Lower leg skin (tissue), 4 donors: ENCODE results near the gene DGUOK. TPM values are rescaled to one million over a fixed set of nuclear protein-coding genes. Genes with fewer than 3 reads are reported as not detected.

Experiments used
- DNase-seq, 2 donors: peaks; one replicate each; pipeline ENCODE4 v3.0.0-alpha.2; 2019; ENCODE audit warnings: low spot score in 2 of 2
- H3K4me3 ChIP-seq: fragments of 200-600 bp; sonication (generic); 2 replicates; pipeline ENCODE4 v1.5.1; 2017; ENCODE audit warnings: mild to moderate bottlenecking, low read depth; ENCODE audit not compliant: poor library complexity, severe bottlenecking
- CTCF ChIP-seq, 3 donors: fragments of 450-650 bp; IDR thresholded peaks; one replicate each; pipeline ENCODE4 v1.5.1; 2016; ENCODE audit warnings: antibody characterized with exemption in 3 of 3, mild to moderate bottlenecking in 3 of 3, moderate library complexity in 2 of 3
- POLR2A ChIP-seq, 2 donors: fragments of 450-650 bp; IDR thresholded peaks; one replicate each; pipeline ENCODE4 v1.6.1; 2016 to 2017; ENCODE audit warnings: antibody characterized with exemption in 2 of 2, mild to moderate bottlenecking in 1 of 2, moderate library complexity in 1 of 2
- WGBS, 2 donors: methylation state at CpG; one replicate each; pipeline ENCODE4 v1.1.5; 2018; 5-methylcytosine and 5-hydroxymethylcytosine counted together
- intact Hi-C: fragments of 100-400 bp; cut with DNase I; formaldehyde crosslinking; loops from one replicate; pipeline ENCODE4 v1.15.0; 2023; ENCODE audit warnings: low total_unique reads
- total RNA-seq, 4 donors: library from RNA; depleted of rRNA; stranded (reverse); fragments of >200 nt; gene quantifications; one replicate each; pipeline ENCODE4 v1.1.0, GENCODE V29; 2016

The DGUOK gene
- total RNA-seq, 4 donors from 2014 or later, result 34.4 to 73.2 (median 48.0) TPM

- intact Hi-C loops, result no loop called here
- no peak for DNase-seq
- H3K4me3 ChIP-seq, result no peak overlapping the region
- TF ChIP-seq CTCF (IDR thresholded peaks at IDR 0.05) (no peak), POLR2A (IDR thresholded peaks at IDR 0.05) (no peak)
- 91 to 93% methylated on average over 4 of the region's 4 CpGs for WGBS, 2 donors
These were observed 18.0 kb downstream of the DGUOK start for GRCh38 chr2:73944714-73945113.

- intact Hi-C loops, result no loop called here
- 81 to 94% methylated on average over 1 of the region's 1 CpG for WGBS, 2 donors
These were observed 19.5 kb downstream of the DGUOK start for GRCh38 chr2:73946215-73946614.

GRCh38 chr2:73946666-73947065 is 20.0 kb downstream of the DGUOK start:
- TF ChIP-seq POLR2A (IDR thresholded peaks at IDR 0.05), result no peak
- TF ChIP-seq CTCF (IDR thresholded peaks at IDR 0.05), result no peak
- DNase-seq, result no peak
- intact Hi-C loops, result no loop called here
- 86% methylated on average over 3 of the region's 3 CpGs for WGBS, 2 donors
- no peak overlapping the region for H3K4me3 ChIP-seq

More at GRCh38 chr2:73946215-73946614, 19.5 kb downstream of the DGUOK start:
- no peak for DNase-seq
- TF ChIP-seq POLR2A (IDR thresholded peaks at IDR 0.05) (no peak), CTCF (IDR thresholded peaks at IDR 0.05) (no peak)
- no peak overlapping the region for H3K4me3 ChIP-seq

- 88 to 95% methylated on average over 5 of the region's 5 CpGs for WGBS, 2 donors
- intact Hi-C loops, result no loop called here
- H3K4me3 ChIP-seq, result no peak overlapping the region
- DNase-seq, result no peak
- TF ChIP-seq POLR2A (IDR thresholded peaks at IDR 0.05), result no peak
- TF ChIP-seq CTCF (IDR thresholded peaks at IDR 0.05), result no peak
These were observed 20.8 kb downstream of the DGUOK start for GRCh38 chr2:73947412-73948018.

GRCh38 chr2:73949802-73950201 is 23.1 kb downstream of the DGUOK start:
- DNase-seq, result no peak
- no peak for TF ChIP-seq CTCF (IDR thresholded peaks at IDR 0.05)
- no peak for TF ChIP-seq POLR2A (IDR thresholded peaks at IDR 0.05)
- intact Hi-C loops, result no loop called here
- no peak overlapping the region for H3K4me3 ChIP-seq
